ACHN (cell line): ENCODE results near the gene CCDC86.
A peak's percentile ranks its signal among the peaks of the same experiment; 100 is the strongest.

Experiments used
- DNase-seq: peaks from one replicate; pipeline ENCODE4 v3.0.0-alpha.2; 2015
- in situ Hi-C: cut with HindIII; loops from 2 replicates; pipeline ENCODE4 v1.10.0; 2017; ENCODE audit warnings: low sequenced_read_pairs, low pct_ligation_motif_present, low pct_unique_long_range_greater_than_20kb

Gene CCDC86

DNA sequence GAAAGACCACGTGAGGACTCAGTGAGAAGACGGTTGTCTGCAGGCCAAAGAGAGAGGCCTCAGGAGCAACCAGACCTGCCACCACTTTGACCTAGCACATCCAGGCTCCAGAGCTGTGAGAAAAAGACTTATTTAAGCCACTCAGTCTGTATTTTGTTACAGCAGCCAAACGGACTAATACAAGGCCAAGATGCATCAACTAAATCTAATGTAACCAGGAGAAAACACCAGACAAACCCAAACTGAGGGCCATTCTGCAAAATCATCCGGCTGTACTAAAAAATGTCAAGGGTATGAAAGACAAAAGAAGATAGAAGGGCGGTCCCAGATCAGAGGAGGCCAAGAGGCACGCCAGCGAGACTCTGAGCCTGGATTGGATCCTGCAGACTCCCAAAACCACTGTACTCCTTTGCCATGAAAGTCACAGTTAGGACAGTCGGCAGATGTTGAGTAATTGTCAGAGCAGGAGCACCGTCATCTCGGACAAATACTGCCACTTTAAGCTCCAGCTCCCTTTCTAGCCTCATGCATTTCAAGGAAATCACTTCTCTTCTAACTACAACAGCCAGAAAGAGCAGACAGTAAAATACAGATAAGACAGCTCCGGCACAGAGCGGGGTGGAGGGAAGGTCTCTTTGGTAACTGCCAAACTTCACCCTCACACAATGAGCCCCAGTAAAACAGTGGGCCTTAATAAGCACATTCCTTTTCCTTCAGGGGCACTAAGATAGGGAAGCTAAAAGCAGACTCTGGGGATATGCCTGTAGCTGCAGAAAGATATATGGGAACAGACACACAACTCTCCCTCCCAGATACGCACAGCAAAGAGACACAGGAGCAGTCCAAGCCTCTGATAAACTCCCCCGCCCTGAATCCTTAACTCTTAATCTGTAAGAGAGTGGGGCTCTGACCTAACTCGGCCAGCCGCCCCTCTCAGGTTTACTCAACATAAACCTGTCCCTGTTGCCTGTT is 21.9 kb downstream of the CCDC86 start:
- no peak for DNase-seq
- in situ Hi-C loops: no loop called here

DNA sequence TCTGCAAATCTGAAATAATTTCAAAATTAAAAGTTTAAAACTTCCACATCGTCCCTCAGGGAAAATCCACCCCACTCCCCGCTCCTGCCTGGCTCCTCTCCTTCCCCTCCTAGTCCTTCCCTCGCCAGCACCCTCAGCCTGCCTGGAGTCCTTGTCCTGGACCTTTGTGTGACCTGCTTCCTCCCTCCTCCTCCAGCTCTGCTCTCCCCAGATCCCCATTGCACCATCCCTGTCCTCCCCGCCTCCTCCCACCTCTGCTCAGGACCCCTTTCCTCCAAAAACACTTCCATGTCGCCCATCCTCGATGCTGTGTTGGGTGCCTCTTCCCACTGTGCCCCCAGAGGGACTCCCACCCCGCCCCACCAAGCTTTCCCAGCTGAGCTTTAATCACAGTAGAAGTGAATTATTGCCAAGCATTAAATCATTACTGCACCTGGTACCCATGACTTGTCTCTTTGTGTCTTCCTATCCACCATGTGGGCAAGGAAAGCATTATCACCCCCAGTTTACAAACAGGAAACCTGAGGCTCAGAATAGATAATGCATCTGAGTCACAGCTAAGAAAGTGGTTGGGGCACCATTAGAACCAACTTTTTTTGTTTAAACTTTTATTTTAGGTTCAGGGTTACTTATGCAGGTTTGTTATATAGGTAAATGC is 23.1 kb downstream of the CCDC86 start:
- DNase-seq: no peak
- in situ Hi-C loops: no loop called here

DNA sequence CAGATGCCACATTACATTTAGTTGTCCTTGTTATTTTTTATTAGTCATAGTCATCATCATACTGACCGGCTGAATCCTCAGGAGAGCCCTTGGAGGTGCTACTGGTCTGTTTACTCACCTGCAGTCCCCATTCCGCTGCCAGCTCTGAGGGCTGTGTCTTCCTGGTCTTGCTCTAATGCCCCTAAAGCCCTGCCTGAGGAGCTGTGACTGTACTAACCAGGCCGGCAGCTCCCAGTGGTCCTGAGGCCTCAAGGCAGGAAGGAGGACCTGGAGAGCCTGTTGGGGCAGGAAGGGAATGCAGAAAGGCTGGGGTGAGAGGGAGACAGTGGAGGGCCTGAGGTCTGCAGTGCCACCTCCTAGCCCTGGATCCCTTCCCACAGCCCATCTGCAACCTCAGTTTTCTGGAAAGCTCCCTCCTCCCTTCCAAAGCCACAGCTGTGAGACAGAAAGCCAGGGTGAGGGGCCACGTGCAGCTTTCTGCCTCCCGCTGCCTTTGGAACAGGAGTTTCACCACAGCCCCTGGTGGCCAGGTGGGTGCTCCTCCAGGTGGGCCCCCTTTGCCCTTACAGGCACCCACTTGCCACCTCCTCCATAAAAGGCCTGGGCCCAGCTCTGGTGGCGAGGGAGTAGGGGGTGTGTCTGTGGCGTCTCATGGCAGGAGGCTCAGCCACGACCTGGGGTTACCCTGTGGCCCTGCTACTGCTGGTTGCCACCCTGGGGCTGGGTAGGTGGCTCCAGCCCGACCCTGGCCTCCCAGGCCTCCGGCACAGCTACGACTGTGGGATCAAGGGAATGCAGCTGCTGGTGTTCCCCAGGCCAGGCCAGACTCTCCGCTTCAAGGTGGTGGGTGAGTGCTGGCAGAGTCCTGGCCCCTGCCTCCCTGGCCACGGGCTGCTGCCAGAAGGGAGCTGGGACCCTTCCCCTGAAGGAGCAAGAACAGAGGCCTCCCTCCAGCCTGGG is 25.3 kb downstream of the CCDC86 start, which contains the start of gene ZP1:
Gene ZP1 (plus strand): TSS at position 632 of the 960 bp plus-strand sequence. CDS start 20 bp downstream, at position 652.
- in situ Hi-C loops: no loop called here
- no peak for DNase-seq

DNA sequence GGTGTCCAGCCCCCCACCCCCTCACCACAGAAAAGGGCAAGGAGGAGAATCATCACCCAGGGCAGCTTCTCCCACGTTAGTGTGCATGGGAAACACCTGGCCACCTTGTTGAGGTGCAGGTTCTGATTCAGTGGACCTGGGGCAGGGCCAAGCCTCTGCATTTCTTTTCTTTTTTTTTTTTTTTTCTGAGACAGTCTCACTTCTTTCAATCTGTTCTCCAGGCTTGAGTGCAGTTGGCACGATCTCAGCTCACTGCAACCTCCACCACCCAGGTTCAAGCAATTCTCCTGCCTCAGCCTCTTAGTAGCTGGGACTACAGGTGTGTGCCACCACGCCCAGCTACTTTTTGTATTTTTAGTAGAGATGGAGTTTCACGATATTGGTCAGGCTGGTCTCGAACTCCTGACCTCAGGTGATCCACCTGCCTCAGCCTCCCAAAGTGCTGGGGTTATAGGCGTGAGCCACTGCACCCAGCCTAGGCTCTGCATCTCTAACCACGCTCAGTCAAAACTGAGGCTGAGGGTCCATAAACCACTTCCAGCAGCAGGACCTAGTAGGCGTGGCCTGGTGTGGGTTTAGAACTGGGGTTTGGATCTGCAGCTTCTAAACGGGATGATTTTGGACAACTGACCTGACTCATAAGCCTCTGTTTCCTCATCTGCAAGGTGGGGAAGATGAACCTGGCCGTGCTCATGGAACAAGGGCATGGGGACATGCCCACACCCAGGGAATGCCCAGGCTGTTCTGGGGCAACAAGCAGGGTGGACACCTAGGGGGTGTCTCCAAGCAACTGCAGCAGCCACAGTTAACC is 26.2 kb downstream of the CCDC86 start:
- DNase-seq: no peak
- in situ Hi-C loops: no loop called here

DNA sequence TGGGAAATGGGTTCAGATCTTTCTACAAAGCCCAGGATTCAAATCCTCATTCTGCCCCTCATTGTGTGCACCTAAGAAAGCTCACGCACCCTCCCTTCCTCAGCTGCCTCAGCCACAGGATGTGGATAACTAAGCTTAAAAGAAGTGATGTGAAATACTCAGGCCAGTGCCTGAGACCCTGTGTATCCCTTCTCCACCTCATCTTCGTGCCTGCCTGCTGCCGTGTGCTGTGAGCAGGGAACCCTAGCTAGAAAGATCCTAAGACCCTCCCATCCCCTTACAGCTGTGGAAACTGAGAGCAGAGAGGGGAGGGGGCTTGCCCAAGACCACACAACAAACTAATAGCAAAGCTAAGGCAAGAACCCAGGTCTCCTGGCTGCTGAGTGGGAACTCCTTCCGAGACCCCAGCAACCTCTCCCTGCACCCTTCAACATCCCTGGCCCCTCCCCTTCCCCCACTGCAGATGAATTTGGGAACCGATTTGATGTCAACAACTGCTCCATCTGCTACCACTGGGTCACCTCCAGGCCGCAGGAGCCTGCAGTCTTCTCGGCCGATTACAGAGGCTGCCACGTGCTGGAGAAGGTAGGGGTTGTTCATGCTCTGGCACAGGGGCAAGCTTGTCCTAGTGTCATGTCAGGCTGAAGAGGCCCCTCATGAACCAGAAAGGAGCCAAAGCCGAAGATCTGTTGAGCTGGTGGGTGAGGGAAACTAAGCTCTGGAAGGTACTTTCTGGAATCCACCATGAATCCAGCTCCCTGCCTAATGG is 27.0 kb downstream of the CCDC86 start:
- in situ Hi-C loops: no loop called here
- no peak for DNase-seq

DNA sequence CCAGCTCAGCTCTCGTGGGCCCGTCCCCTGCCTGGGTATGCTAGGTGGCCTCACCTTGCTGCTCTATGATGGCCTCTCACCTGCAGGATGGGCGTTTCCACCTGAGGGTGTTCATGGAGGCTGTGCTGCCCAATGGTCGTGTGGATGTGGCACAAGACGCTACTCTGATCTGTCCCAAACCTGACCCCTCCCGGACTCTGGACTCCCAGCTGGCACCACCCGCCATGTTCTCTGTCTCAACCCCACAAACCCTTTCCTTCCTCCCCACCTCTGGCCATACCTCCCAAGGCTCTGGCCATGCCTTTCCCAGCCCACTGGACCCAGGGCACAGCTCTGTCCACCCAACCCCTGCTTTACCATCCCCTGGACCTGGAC is 27.5 kb downstream of the CCDC86 start:
- in situ Hi-C loops: no loop called here

DNA sequence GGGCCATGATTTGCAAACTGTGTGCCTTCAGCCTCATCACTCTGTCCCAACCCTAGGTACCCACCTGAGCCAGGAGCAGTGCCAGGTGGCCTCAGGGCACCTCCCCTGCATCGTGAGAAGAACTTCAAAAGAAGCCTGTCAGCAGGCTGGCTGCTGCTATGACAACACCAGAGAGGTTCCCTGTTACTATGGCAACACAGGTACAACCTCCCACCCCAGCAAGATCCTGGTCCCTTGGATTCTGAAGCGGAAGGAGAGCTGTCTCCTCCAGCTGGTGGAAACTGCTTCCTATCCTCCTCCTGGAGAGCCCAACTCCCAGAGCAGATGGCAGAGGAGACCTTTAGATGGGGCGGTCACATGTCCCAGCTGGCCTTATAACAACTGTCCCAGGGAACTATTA is 28.4 kb downstream of the CCDC86 start:
- no peak for DNase-seq
- in situ Hi-C loops: no loop called here

More for the DNA sequence above, 27.5 kb downstream of the CCDC86 start:
- DNase-seq: no peak

DNA sequence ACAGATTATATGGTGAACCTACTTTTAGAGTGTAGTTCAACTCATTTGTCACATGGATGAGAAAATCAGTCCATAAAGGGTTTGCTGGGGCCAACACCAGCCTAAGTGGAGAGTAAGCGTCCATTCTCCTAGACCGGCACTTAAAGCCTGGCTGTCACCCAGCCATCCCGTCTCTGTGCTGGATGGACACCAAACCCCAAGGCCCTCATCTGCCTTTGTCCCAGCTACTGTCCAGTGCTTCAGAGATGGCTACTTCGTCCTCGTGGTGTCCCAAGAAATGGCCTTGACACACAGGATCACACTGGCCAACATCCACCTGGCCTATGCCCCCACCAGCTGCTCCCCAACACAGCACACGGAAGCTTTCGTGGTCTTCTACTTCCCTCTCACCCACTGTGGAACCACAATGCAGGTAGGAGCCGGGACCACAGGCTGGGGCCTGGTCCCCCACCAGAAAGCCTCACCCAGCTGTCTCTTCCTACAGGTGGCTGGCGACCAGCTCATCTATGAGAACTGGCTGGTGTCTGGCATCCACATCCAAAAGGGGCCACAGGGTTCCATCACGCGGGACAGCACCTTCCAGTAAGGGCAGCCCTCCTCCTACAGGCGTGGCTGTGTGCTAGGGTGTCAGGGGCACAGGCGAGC is 28.9 kb downstream of the CCDC86 start:
- in situ Hi-C loops: no loop called here

DNA sequence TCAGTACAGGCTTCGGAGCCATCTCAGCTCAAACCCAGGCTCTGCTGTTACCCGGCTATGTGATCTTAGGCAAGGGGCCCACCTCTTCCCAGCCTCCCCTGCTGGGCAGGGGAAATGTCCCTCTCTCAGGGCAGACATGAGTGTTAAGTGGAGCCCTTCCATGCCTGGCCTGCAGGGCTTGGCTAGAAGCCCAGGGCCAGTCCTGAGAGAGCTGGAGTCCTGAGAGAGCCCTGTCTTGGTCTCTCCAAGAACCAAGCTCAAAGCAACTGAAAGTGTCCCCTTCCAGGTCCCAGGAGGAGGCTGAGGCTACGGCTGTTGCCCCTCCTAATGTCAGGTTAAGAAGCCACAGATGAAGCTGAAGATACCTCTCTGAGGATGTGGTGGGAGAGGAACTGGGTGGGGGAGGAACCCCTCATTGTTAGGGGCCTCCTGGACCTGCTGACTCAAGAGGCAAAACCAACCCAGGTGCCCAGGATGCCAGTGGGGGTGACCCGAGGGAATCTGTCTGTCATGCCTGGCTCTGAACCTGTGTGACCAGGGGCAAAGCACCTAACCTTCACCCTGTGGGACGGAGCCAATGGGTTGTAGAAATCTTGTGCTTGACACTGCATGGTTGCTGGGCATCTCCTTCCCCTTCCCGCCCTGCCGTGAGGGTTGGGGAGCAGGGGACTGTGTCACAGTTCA is 29.6 kb downstream of the CCDC86 start:
- DNase-seq: peak; percentile 7
- in situ Hi-C loops: no loop called here

More for the DNA sequence above, 28.9 kb downstream of the CCDC86 start:
- no peak for DNase-seq

DNA sequence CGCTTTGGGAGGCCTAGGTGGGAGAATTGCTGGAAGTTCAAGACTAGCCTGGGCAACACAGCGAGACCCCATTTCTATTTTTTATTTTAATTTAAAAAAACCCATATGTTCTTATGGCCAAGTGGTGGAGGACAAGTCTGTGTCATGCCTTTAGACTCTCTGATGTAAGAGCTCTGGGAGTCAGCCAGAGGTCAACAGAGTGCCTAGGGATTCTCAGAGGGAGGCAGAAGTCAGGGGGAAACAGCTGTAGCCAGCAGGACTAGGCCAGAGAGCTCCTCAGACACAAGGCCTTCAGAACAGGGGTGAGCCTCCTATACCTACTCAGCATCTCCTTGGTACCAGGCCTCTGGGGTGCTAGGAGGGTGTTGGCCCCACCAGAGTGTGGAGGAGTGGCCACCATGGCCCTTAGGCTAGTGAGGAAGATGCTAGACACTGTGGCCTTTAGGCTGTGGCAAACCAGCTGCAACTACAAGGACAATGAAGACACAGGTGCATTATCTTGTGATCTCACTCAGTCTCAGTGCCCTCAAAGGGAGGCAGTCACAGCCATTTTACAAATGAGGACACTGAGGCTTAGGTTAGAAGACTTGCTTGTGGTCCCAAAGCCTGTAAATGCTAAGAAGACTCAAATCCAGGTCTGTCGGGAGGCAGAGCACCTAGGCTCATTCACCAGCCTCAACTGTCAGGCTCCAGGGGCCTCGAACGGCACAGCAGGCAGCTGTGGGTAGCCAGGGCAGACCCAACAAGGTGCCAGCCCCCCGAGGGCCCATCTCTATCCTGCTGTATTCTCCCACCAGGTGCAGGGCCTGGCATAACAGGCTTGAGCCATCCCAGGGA is 30.4 kb downstream of the CCDC86 start:
- in situ Hi-C loops: no loop called here
- peak; percentile 6 for DNase-seq

DNA sequence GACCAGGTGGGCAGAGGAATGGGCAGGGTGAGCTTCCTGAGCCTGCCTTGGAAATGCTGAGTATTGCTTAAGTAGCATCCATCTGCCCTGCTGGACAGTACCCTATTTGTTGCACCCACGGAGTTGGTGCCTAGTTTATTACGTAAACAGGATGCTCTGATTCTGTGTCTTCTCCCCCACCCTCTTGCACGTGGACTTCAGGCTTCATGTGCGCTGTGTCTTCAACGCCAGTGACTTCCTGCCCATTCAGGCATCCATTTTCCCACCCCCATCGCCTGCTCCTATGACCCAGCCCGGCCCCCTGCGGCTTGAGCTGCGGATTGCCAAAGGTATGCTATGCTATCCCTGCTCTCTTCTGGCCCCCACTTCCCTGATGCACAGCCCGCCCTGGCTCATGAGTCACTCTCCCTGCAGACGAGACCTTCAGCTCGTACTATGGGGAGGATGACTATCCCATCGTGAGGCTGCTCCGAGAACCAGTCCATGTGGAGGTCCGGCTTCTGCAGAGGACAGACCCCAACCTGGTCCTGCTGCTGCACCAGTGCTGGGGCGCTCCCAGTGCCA is 31.1 kb downstream of the CCDC86 start:
- in situ Hi-C loops: no loop called here
- peak; percentile 82 for DNase-seq

DNA sequence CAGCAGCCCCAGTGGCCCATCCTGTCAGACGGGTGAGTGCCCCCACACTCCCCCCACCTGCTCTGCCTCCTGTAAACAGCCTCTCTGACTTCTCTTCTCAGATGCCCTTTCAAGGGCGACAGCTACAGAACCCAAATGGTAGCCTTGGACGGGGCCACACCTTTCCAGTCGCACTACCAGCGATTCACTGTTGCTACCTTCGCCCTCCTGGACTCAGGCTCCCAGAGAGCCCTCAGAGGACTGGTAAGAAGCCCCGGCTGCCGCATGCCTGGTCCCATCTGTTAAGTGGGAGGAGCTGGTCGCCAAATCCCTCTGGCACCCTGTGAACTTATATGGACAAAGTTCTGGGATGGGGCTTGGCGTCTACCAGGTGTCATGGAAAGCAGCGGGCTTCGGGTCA is 31.6 kb downstream of the CCDC86 start:
- in situ Hi-C loops: no loop called here
- no peak for DNase-seq

DNA sequence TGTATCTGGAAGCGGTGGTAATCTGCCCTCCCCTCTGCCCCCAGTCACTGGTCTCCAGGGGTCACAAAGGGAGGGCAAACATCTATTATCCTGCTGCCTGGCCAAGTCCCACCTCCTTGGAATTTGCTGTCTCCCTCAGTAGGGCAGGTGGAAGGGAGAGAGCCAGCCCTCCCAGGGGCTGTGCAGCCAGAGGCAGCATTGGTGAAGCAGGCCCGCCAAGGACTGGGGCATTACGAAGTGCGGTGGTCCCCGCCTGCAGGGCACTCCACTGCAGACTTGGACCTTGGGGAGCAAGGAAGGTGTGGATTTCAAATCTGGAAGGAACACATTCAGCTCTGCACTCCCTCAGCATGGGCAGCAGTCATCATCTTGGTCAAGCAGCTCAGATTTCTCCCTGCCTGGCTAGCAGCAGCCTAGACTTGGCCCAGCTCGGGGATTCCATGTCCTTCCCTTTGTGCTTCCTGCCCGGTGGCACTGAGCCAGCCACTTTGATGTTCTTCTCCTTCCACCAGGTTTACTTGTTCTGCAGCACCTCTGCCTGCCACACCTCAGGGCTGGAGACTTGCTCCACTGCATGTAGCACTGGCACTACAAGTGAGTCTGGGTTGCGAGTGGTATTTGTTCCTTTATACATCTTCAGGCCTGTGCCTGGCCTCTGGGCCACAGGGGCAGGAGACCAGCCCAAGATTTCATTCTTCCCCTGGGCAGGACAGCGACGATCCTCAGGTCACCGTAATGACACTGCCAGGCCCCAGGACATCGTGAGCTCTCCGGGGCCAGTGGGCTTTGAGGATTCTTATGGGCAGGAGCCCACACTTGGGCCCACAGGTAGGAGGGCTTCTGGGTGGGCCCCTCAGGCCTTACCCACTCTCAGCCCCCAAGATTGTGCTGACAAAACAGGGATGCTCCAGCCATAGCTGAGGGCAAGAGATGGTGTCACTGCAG is 32.8 kb downstream of the CCDC86 start:
- in situ Hi-C loops: no loop called here

More for the DNA sequence above, 32.8 kb downstream of the CCDC86 start:
- no peak for DNase-seq
